Lung (tissue), 12 donors: Measurements from ENCODE around the gene TMEM253. TPM values are rescaled to one million over a fixed set of nuclear protein-coding genes. Genes with fewer than 3 reads are reported as not detected.

Source experiments
- ATAC-seq: fragments of 200-7000 bp; cut with Tn5 transposase; one replicate; pipeline ENCODE4 v1.9.1; 2020; ENCODE audit warnings: moderate number of reproducible peaks; ENCODE audit not compliant: insufficient read depth, low FRiP score
- DNase-seq, 3 donors: peaks; one replicate each; pipeline ENCODE4 v3.0.0-alpha.2; 2013 to 2017
- H3K27ac ChIP-seq, 2 donors: one replicate each; pipeline ENCODE4 v1.5.1; 2013; ENCODE audit warnings: mild to moderate bottlenecking in 2 of 2, moderate library complexity in 2 of 2, control low read depth in 1 of 2, inconsistent platforms in 1 of 2, low read depth in 1 of 2, low read length in 1 of 2
- H3K27me3 ChIP-seq, 3 donors: one replicate each; pipeline ENCODE4 v1.5.1; 2013; ENCODE audit warnings: low read length in 2 of 3; ENCODE audit not compliant: control insufficient read depth in 3 of 3, insufficient read depth in 3 of 3
- H3K36me3 ChIP-seq, 4 donors: one replicate each; pipeline ENCODE4 v1.5.1; 2013; ENCODE audit warnings: low read length in 4 of 4, mild to moderate bottlenecking in 1 of 4, moderate library complexity in 1 of 4; ENCODE audit not compliant: control insufficient read depth in 4 of 4, insufficient read depth in 4 of 4
- H3K4me1 ChIP-seq, 5 donors: one replicate each; pipeline ENCODE4 v1.5.1; 2013; ENCODE audit warnings: low read length in 5 of 5, mild to moderate bottlenecking in 2 of 5, moderate library complexity in 1 of 5; ENCODE audit not compliant: control insufficient read depth in 5 of 5, insufficient read depth in 5 of 5
- H3K4me3 ChIP-seq: one replicate; pipeline ENCODE4 v1.5.1; 2013; ENCODE audit warnings: mild to moderate bottlenecking, control low read depth, moderate library complexity
- H3K9ac ChIP-seq, 2 donors: one replicate each; pipeline ENCODE4 v1.5.1; 2013; ENCODE audit warnings: low read length in 2 of 2, control low read depth in 1 of 2; ENCODE audit not compliant: insufficient read depth in 1 of 2
- H3K9me3 ChIP-seq, 4 donors: one replicate each; pipeline ENCODE4 v1.5.1; 2013; ENCODE audit warnings: low read length in 3 of 4, mild to moderate bottlenecking in 1 of 4, moderate library complexity in 1 of 4; ENCODE audit not compliant: control insufficient read depth in 4 of 4, insufficient read depth in 3 of 4
- CTCF ChIP-seq: IDR thresholded peaks from 2 replicates; pipeline ENCODE4 v1.5.1; 2012; ENCODE audit warnings: mild to moderate bottlenecking; ENCODE audit errors: control extremely low read depth, extremely low read depth
- WGBS, 2 donors: extraction: QIAGEN DNeasy Blood & Tissue Kit; methylation state at CpG; one replicate each; pipeline ENCODE4 v1.1.7; 2013; 5-methylcytosine and 5-hydroxymethylcytosine counted together
- polyA plus RNA-seq, 2 donors: library from polyadenylated mRNA; stranded (reverse); fragments of 200-250 nt; gene quantifications; one replicate each; pipeline ENCODE4 v1.2.1, GENCODE V29; 2013
- total RNA-seq, 2 donors: library from RNA; depleted of rRNA in 1 of 2; stranded (reverse); fragments of >200 nt in 1 of 2; gene quantifications; one replicate each; pipeline ENCODE4 v1.2.1, GENCODE V29; 2014 to 2021
- donor health status: control.
- donor health status: control.
- donor health status: Bipolar disorder and iron deficiency.
- donor health status: healthy.
- donor health status: DM: yes; HTN: yes; CAD: no.

Gene TMEM253
- total and polyA plus RNA-seq, 4 donors: 0.20 to 0.52 (median 0.34) TPM

DNA sequence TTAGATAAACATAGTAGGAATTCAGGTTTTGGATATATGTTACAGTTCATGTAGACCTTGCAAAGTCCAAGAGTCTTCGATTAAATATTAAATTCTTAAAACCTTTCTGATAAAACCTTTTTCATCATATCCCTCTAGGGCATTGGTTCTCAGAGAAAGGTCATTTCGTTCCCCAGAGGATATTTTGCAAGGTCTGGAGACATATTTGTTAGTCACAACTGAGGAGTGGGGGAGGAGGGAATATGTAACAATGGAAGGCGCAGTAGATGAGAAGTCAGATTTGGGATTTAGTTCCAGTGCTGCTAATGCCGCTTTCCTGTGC, 5.3 kb downstream of the TMEM253 start:
- TF ChIP-seq CTCF: no peak
- H3K9me3 ChIP-seq: no peaks in the 10 kb centered on the region
- H3K27me3 ChIP-seq: no peaks in the 10 kb centered on the region
- DNase-seq (no peak), ATAC-seq (no peak)
- no peaks in the 10 kb centered on the region for H3K36me3 ChIP-seq
- H3K27ac ChIP-seq: peak overlapping the region in 1 of 2 donors; percentile 83
- 51 to 53% methylated on average over 4 of the region's 4 CpGs for WGBS, 2 donors
- H3K4me3 ChIP-seq: no peak overlapping the region
- peaks cover 7 to 43% (median 17%) of the 10 kb centered on the region in 5 donors for H3K4me1 ChIP-seq
- H3K9ac ChIP-seq: peak overlapping the region in 1 of 2 donors; percentile 69

DNA sequence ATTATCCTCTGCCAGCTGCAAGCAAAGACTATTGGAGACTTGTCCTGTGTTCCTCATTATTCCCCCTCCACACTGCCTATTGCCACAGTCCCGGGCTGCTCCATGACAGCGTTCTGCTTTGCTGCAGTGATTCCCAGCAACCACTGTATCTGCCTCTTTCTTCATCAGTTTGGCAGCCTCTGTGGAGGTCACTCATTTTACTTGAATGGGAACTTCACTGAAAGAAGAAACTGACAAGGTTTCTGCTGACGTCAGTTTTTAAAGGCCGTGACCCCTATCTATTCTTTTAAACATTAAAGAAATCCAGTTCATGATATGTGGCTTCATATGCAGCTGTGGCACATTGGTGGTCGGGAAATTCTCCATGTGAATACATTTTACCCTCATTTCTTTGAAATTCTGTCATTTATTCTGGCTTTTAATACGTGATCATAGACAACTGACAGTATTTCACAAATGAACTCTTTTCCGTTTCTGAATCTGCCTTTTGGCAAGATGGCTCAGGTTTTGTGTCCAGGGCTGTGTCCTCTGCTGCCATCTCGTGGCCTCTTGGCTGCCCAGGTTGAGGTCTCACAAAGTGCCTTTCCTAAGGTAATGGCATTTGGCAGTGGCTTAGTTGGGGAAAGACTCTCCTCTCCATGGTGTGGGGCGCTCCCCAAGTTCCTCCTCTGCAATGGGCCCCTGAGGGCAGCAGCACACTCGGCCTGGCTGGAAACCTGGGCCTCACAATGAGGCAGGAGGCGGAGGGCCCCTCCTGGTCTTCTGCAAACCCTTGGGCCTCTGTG, 5.8 kb downstream of the TMEM253 start:
- ATAC-seq: no peak
- H3K4me3 ChIP-seq: no peak overlapping the region

DNA sequence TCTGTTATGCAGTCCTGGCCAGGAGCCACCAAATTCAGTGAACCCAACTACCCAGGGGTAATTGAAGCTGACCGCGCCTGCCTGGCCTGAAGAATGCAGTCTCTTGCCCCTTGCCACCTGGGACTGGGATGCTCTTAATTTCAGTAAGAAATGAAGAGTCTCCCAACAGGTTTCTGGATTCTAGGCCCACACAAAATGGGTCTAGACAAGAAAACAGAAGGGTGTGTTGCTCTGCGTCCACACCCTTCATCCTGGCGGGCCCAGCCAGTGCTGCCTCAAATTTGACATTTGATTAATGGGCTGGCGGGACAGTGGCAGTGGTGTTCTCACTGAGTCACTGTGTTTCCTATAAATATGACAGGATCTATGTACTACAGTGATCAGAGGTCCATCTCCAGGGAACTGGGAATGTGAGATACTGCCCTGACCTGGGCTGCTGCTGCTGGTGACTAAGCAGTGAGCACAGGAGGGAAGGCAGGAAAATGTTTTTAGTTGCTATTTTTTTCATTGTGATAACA, 6.5 kb downstream of the TMEM253 start:
- no peak for ATAC-seq
- Histone ChIP-seq H3K27me3 (no peaks in the 10 kb centered on the region), H3K36me3 (no peaks in the 10 kb centered on the region), H3K4me3 (no peak overlapping the region), H3K9me3 (no peaks in the 10 kb centered on the region), H3K4me1 (peaks cover 7 to 42% (median 17%) of the 10 kb centered on the region in 5 donors), H3K9ac (no peak overlapping the region), H3K27ac (peak overlapping the region; percentile 2 to 85)
- DNase-seq: no peak
- WGBS, 2 donors: 58 to 71% methylated on average over 5 of the region's 5 CpGs
- no peak for TF ChIP-seq CTCF

More for the DNA sequence above, 5.8 kb downstream of the TMEM253 start:
- DNase-seq: peak; percentile 84 to 91 (median 88)
- Histone ChIP-seq H3K27ac (peak overlapping the region; percentile 2 to 85), H3K27me3 (no peaks in the 10 kb centered on the region), H3K9ac (peak overlapping the region in 1 of 2 donors; percentile 69), H3K36me3 (no peaks in the 10 kb centered on the region), H3K4me1 (peaks cover 7 to 43% (median 17%) of the 10 kb centered on the region in 5 donors), H3K9me3 (no peaks in the 10 kb centered on the region)
- 11 to 20% methylated on average over 11 of the region's 11 CpGs for WGBS, 2 donors
- TF ChIP-seq CTCF: peak; percentile 89
